ENCODE measurements around the gene LRRC57. TPM values are rescaled to one million over a fixed set of nuclear protein-coding genes. Genes with fewer than 3 reads are reported as not detected.

The LRRC57 gene
- total and polyA plus RNA-seq, 2 of the 13 experiments (the other 11 are each of a cell fraction or from before 2014, with no cell fraction given) = 5.8 to 14.8 TPM

- TF ChIP-seq NR1H2 (CRISPR knock-in tag; IDR thresholded peaks at IDR 0.05; ENCODE audit: borderline replicate concordance, low read depth) = no peak
- TF ChIP-seq SNAPC2 (CRISPR knock-in tag; IDR thresholded peaks at IDR 0.05) = no peak
- TF ChIP-seq MYC (CRISPR knock-in tag; IDR thresholded peaks at IDR 0.05; ENCODE audit: borderline replicate concordance) = peak; percentile 24; the same call in 1 of the 2 replicates
- TF ChIP-seq SALL1 (CRISPR knock-in tag; IDR thresholded peaks at IDR 0.05) = no peak
- peak; percentile 39; the same call in 1 of the 2 replicates for TF ChIP-seq ZFY (CRISPR knock-in tag; IDR thresholded peaks at IDR 0.05)
- TF ChIP-seq ETS1 (CRISPR knock-in tag; IDR thresholded peaks at IDR 0.05) = no peak
- no peak for TF ChIP-seq NFYB (CRISPR knock-in tag; IDR thresholded peaks at IDR 0.05)
These were observed 50.2 kb downstream of the LRRC57 start (continued) for GRCh38 chr15:42498212-42499068.

GRCh38 chr15:42495361-42496212, 53.0 kb downstream of the LRRC57 start, which contains the start of gene SNAP23:
SNAP23 (plus strand) TSS chr15:42495634; CDS start chr15:42511847, 16,213 bp downstream.
- 1% methylated on average over 43 of the region's 43 CpGs for whole genome bisulfite sequencing (ENCODE audit: low lambda C conversion rate)
- H4K20me1 ChIP-seq (ENCODE audit: insufficient read depth, low read length) = no peaks in the 10 kb centered on the region
- H3K27me3 ChIP-seq (ENCODE audit: control insufficient read depth in 1 of 2, insufficient read depth in 2 of 2, low read length in 2 of 2) = no peaks in the 10 kb centered on the region; a peak in 1 of 5 replicates
- DNase-seq (ENCODE audit: low spot score) (peak; percentile 94), FAIRE-seq (peak; percentile 76), ATAC-seq (peak; percentile 96)
- H3K79me2 ChIP-seq (ENCODE audit: insufficient read depth, low read length) = peaks cover 38% of the 10 kb centered on the region
- H3K36me3 ChIP-seq (replicated peaks in 1 of 2; ENCODE audit: control insufficient read depth in 1 of 2, insufficient read depth in 2 of 2, low read length in 2 of 2) = no peaks in the 10 kb centered on the region; a peak in 1 of 5 replicates
- peaks cover 72% of the 10 kb centered on the region for H3K4me1 ChIP-seq (ENCODE audit: insufficient read depth, low read length)
- ChIA-PET POLR2A (interaction anchor here (0.8 to 2.8 kb wide), 10 partner anchors 10 to 222 kb away, joined by 3 to 18 read pairs (median 8); partner anchors contain the start of genes GANC, HAUS2, LRRC57 and STARD9), CTCF (ENCODE audit: low intra/inter-chr PET ratio, low total read pairs) (no interaction called here)
- H3K27ac ChIP-seq (ENCODE audit: extremely low read length, insufficient read depth, low read length) = peak within 1 kb of the TSS; percentile 82
- H2AFZ ChIP-seq (ENCODE audit: low read length) = peak within 1 kb of the TSS; percentile 94
- BruUV-seq (replicated peaks) = TSS peak; percentile 67
- peak within 1 kb of the TSS; percentile 77 for H3K9ac ChIP-seq (ENCODE audit: insufficient read depth, low read depth, low read length)
- H3K4me2 ChIP-seq (ENCODE audit: low read depth, low read length) = peak within 1 kb of the TSS; percentile 82
- in situ Hi-C loops (cut with HindIII; ENCODE audit: extremely low pct_ligation_motif_present, low pct_unique_long_range_greater_than_20kb) = no loop called here
- intact Hi-C loops (cut with micrococcal nuclease; ENCODE audit: unreplicated experiment) = no loop called here
- no peaks in the 10 kb centered on the region for H3K9me3 ChIP-seq (ENCODE audit: low read length)
- H3K4me3 ChIP-seq (replicated peaks in 1 of 3; ENCODE audit: insufficient read depth in 1 of 3, low read depth in 2 of 3, low read length in 3 of 3) = peak within 1 kb of the TSS; percentile 78 to 84 (median 82)
- TF ChIP-seq ISX (CRISPR knock-in tag; conservative IDR thresholded peaks at IDR 0.05) (0 out of 2 replicates have a peak, but pooled peaks have one; percentile 13), TEAD3 (CRISPR knock-in tag; optimal IDR thresholded peaks at IDR 0.05; ENCODE audit: borderline replicate concordance) (peak; percentile 64), SALL2 (CRISPR knock-in tag; IDR thresholded peaks at IDR 0.05) (peak; percentile 53; the same call in 1 of the 2 replicates), ZSCAN21 (CRISPR knock-in tag; IDR thresholded peaks at IDR 0.05; ENCODE audit: borderline replicate concordance) (no peak), ZNF605 (CRISPR knock-in tag; IDR thresholded peaks at IDR 0.05) (peak; percentile 67), BATF2 (CRISPR knock-in tag; IDR thresholded peaks at IDR 0.05) (no peak), TBL1XR1 (IDR thresholded peaks at IDR 0.05; ENCODE audit: borderline replicate concordance, low read length, partially characterized antibody) (no peak), ZNF850 (CRISPR knock-in tag; conservative IDR thresholded peaks at IDR 0.05) (no peak), KLF11 (CRISPR knock-in tag; IDR thresholded peaks at IDR 0.05) (peak; percentile 96), ISL2 (CRISPR knock-in tag; IDR thresholded peaks at IDR 0.05) (no peak; the same call in 1 of the 2 replicates), GATAD2A (CRISPR knock-in tag; IDR thresholded peaks at IDR 0.05) (0 out of 2 replicates have a peak, but pooled peaks have one; percentile 12), ZNF740 (CRISPR knock-in tag; IDR thresholded peaks at IDR 0.05) (no peak)

Measured in HepG2 (cell line).